Measurements from ENCODE around the gene GYPA.
"Not testable (repeated sequence)": the region's sequence is repeated elsewhere in the genome, so short reads cannot be mapped to it uniquely, and the experiment has no call there.

GYPA gene

DNA sequence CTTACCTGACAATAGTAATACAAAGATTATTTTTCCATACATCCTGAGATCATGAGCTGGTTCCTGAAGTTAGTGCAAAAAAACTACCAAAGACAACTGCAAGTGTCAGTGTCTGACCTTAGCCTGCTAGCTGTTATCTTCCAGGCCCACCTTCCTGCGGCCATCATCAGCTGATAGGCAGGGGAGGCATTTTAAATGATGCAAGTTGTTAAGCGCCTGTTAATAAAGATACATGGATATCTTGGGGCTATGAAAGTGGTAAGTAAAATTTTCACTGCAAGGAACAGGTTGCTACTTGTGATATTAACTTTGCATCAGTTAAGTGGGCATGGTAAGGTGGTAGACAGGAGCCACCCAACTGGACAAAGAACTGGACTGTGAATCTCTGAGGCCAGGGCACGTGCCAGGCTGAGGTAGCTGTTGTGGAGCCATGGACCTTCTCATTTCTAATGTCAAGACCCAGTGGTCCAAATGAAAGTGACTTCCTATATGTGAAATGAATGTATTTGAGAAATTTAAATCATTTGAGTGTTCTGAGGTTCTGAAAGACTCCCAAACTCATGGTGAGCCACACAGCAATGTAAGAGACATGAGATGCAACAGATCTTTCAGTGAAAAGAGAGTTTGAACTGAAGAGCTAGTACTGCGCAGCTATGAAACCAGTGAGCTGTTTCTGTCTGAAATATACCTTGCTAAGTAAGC is at the start of gene GYPA:
Gene GYPA (minus strand): TSS at position 125 of the 702 bp plus-strand sequence. CDS start 83 bp downstream, at position 42.
- not testable (repeated sequence) for DNase-seq (ENCODE audit: low read depth); H3K4me3 ChIP-seq (ENCODE audit: low read length)

- no peak for DNase-seq (ENCODE audit: low read depth)
- H3K4me3 ChIP-seq (ENCODE audit: low read length) = no peak overlapping the region
- TF ChIP-seq, protein P1, sequence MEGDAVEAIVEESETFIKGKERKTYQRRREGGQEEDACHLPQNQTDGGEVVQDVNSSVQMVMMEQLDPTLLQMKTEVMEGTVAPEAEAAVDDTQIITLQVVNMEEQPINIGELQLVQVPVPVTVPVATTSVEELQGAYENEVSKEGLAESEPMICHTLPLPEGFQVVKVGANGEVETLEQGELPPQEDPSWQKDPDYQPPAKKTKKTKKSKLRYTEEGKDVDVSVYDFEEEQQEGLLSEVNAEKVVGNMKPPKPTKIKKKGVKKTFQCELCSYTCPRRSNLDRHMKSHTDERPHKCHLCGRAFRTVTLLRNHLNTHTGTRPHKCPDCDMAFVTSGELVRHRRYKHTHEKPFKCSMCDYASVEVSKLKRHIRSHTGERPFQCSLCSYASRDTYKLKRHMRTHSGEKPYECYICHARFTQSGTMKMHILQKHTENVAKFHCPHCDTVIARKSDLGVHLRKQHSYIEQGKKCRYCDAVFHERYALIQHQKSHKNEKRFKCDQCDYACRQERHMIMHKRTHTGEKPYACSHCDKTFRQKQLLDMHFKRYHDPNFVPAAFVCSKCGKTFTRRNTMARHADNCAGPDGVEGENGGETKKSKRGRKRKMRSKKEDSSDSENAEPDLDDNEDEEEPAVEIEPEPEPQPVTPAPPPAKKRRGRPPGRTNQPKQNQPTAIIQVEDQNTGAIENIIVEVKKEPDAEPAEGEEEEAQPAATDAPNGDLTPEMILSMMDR (conservative IDR thresholded peaks at IDR 0.05; ENCODE audit: low read length) = no peak
These were observed 49.5 kb upstream of the GYPA start for GRCh38 chr4:144190009-144190408.

GRCh38 chr4:144189121-144189520 is 48.6 kb upstream of the GYPA start:
- TF ChIP-seq, protein P1 (conservative IDR thresholded peaks at IDR 0.05; ENCODE audit: low read length) = no peak
- DNase-seq (ENCODE audit: low read depth) = no peak
- H3K4me3 ChIP-seq (ENCODE audit: low read length) = no peak overlapping the region

DNA sequence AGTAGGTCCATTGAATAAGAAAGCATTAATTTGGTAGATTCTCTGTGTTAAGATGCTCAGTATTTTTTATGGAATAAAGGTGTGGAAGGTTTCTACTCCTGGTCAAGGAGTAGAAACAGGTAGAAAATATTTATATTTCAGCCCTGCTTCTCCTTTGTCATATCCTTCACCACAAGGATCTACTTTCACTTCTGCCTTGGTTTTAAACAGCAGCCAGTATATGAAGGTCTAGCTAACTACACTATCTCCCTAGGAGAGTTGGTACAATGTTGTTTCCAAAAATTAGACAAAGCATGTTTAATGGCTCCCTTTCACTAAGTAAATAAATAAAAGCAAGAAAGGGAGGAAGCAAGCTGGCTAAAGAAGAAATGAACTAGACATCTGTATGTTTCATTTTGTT is 44.6 kb upstream of the GYPA start:
- H3K4me3 ChIP-seq (ENCODE audit: low read length) = no peak overlapping the region
- no peak for DNase-seq (ENCODE audit: low read depth)
- TF ChIP-seq, protein P1 (conservative IDR thresholded peaks at IDR 0.05; ENCODE audit: low read length) = no peak

DNA sequence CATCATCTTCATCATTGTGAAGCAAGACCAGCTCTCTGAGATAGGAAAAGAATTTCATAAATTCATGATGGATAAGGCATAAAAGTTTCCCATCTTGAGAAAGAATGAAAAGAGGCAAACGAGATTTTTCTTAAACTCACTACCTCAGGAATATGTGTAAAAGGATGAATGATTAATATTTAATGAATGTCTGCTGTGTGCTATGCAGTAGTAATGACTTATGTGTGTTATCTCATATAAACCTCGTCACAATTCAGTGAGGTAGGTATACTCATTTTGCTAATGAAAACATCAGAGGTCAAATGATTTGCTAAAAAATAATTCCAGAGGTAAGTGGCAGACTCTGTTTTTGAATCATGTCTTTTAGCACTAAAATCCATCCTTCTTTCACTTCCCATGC is 42.6 kb upstream of the GYPA start:
- no peak overlapping the region for H3K4me3 ChIP-seq (ENCODE audit: low read length)
- TF ChIP-seq, protein P1 (conservative IDR thresholded peaks at IDR 0.05; ENCODE audit: low read length) = no peak
- no peak for DNase-seq (ENCODE audit: low read depth)

- no peak overlapping the region for H3K4me3 ChIP-seq (ENCODE audit: low read length)
- DNase-seq (ENCODE audit: low read depth) = no peak
These were observed 40.9 kb upstream of the GYPA start for GRCh38 chr4:144181391-144181790.

GRCh38 chr4:144179152-144179739 is 38.7 kb upstream of the GYPA start:
- DNase-seq (ENCODE audit: low read depth) = no peak
- TF ChIP-seq, protein P1 (conservative IDR thresholded peaks at IDR 0.05; ENCODE audit: low read length) = no peak
- H3K4me3 ChIP-seq (ENCODE audit: low read length) = no peak overlapping the region

More at GRCh38 chr4:144181391-144181790, 40.9 kb upstream of the GYPA start:
- TF ChIP-seq, protein P1 (conservative IDR thresholded peaks at IDR 0.05; ENCODE audit: low read length) = no peak

Measured in AG10803 (cell line).